Left ventricle myocardium inferior (tissue), 1 donor: ENCODE results near the gene MUSK. TPM values are rescaled to one million over a fixed set of nuclear protein-coding genes. Genes with fewer than 3 reads are reported as not detected.
A peak's percentile ranks its signal among the peaks of the same experiment; 100 is the strongest.

Experiments used
- DNase-seq: peaks from one replicate; pipeline ENCODE4 v3.0.0-alpha.2; 2020
- H3K27ac ChIP-seq: fragments of 200-600 bp; replicated peaks from 2 replicates; pipeline ENCODE4 v1.8.0; 2021
- H3K27me3 ChIP-seq: fragments of 200-600 bp; 2 replicates; pipeline ENCODE4 v1.8.0; 2021; ENCODE audit warnings: low read depth
- H3K36me3 ChIP-seq: fragments of 200-600 bp; 2 replicates; pipeline ENCODE4 v1.8.0; 2021
- H3K4me1 ChIP-seq: fragments of 200-600 bp; 2 replicates; pipeline ENCODE4 v1.8.0; 2021
- H3K4me3 ChIP-seq: fragments of 200-600 bp; 2 replicates; pipeline ENCODE4 v1.8.0; 2021; ENCODE audit warnings: mild to moderate bottlenecking, moderate library complexity
- H3K9me3 ChIP-seq: fragments of 200-600 bp; replicated peaks from 2 replicates; pipeline ENCODE4 v1.8.0; 2021
- intact Hi-C: fragments of 100-400 bp; cut with micrococcal nuclease; formaldehyde crosslinking; loops from one replicate; pipeline ENCODE4 v1.11.0; 2022
- total RNA-seq: library from RNA; stranded (reverse); fragmentation: NEBNext Ultra II Directional; extraction: Animal tissue kit (Norgen Biotek cat#: 25700); gene quantifications from one replicate; pipeline ENCODE4 v1.2.1, GENCODE V29; 2021
- TF ChIP-seq, protein P1 (sequence below): fragments of 200-600 bp; IDR thresholded peaks from 2 replicates; pipeline ENCODE4 v1.8.0; 2021; ENCODE audit warnings: antibody characterized with exemption, mild to moderate bottlenecking, borderline replicate concordance
- donor health status: DM: no; HTN: yes; CAD: no; lungs with severe emphysema.

The MUSK gene
- total RNA-seq, 1 donor from 2014 or later = 1.5 TPM

DNA sequence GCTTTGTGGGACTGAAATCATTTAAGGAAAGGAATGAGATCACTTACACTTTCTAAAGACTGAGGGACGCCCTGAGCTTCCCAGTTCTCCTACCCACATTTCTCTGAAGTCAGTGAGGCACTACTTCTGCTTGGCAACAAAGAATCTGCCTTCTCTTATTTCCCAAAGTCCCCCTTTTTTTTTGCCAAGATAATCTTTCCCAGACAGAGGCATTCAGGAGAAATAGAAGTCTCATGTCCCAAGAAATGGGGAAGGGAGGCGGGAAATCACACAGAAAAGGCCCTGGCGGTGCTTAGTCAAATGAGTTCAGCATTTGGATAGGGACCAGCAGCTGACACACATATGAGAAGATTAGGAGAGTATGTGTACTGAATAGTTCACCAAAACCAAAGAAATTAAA is 159.7 kb downstream of the MUSK start:
- no peaks in the 10 kb centered on the region for H3K27me3 ChIP-seq
- intact Hi-C loops = no loop called here
- DNase-seq = peak; percentile 26
- no peak overlapping the region for H3K4me3 ChIP-seq
- TF ChIP-seq, protein P1, sequence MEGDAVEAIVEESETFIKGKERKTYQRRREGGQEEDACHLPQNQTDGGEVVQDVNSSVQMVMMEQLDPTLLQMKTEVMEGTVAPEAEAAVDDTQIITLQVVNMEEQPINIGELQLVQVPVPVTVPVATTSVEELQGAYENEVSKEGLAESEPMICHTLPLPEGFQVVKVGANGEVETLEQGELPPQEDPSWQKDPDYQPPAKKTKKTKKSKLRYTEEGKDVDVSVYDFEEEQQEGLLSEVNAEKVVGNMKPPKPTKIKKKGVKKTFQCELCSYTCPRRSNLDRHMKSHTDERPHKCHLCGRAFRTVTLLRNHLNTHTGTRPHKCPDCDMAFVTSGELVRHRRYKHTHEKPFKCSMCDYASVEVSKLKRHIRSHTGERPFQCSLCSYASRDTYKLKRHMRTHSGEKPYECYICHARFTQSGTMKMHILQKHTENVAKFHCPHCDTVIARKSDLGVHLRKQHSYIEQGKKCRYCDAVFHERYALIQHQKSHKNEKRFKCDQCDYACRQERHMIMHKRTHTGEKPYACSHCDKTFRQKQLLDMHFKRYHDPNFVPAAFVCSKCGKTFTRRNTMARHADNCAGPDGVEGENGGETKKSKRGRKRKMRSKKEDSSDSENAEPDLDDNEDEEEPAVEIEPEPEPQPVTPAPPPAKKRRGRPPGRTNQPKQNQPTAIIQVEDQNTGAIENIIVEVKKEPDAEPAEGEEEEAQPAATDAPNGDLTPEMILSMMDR = no peak
- no peaks in the 10 kb centered on the region for H3K36me3 ChIP-seq
- H3K4me1 ChIP-seq = no peaks in the 10 kb centered on the region
- H3K27ac ChIP-seq = peak overlapping the region; percentile 50
- H3K9me3 ChIP-seq = peaks cover 13% of the 10 kb centered on the region

DNA sequence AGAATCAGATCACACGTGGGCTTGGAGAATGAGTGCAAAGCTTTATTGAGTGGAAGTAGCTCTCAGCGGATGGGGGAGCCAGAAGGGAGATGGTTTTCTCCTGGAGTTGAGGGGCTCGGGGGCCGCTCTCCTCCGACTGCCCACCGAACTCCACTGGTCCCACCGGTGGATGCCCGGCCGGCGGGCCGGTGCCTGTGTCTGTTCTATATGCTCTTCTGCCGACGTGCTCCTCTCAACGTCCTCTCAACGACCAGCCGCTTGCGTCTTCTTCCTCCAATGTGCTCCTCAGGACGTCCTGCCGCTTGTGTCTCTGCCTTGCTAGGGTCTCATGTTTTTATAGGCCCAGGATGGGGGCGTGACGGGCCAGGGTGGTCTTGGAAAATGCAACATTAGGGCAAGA is 161.9 kb downstream of the MUSK start:
- no peak for DNase-seq
- Histone ChIP-seq H3K9me3 (no peaks in the 10 kb centered on the region), H3K27ac (no peak overlapping the region), H3K27me3 (no peaks in the 10 kb centered on the region), H3K4me3 (no peak overlapping the region), H3K36me3 (no peaks in the 10 kb centered on the region), H3K4me1 (no peaks in the 10 kb centered on the region)
- TF ChIP-seq, protein P1 = no peak
- intact Hi-C loops = no loop called here

DNA sequence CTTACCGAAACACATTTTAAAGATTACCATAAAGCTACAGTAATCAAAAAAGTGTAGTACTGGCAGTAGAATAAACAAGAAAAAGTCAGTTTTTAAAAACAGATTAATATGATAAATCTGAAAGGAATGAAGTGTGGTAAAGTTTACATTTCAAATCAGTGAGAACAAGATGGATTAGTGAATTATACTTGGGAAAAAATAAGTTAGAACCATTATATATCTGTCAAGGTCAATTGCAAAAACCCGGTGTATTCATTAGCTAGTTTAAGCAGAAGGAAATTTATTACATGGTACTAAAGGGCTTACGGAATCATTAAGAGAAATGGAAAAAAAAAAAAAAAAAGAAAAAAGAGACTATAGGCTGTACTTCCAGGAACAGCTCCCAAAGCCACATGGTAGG is 164.3 kb downstream of the MUSK start:
- H3K36me3 ChIP-seq = no peaks in the 10 kb centered on the region
- no peak overlapping the region for H3K4me3 ChIP-seq
- intact Hi-C loops = no loop called here
- no peak for DNase-seq
- no peak overlapping the region for H3K27ac ChIP-seq
- TF ChIP-seq, protein P1 = no peak
- H3K9me3 ChIP-seq = no peaks in the 10 kb centered on the region
- no peaks in the 10 kb centered on the region for H3K27me3 ChIP-seq
- no peaks in the 10 kb centered on the region for H3K4me1 ChIP-seq

DNA sequence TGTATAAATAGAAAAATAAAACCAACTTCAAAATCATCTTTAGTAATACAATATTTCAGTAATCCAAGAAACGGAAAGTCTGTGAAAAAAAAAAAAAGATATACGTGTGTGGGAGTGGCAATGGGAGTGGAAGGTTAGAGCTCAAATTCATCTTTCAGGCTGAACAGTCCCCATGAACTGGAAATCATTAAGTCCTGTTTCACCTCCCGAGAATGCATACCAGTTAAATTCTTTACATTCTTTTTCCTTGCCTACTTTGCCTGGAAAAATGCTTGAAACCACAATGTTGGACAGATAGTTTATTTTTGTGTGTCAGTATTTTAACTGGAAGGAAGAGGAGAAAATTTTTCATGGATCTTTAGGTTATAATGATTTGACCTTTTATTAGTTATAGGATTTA is 166.8 kb downstream of the MUSK start:
- Histone ChIP-seq H3K27me3 (no peaks in the 10 kb centered on the region), H3K4me3 (no peak overlapping the region), H3K4me1 (no peaks in the 10 kb centered on the region), H3K9me3 (peaks cover 5% of the 10 kb centered on the region), H3K27ac (no peak overlapping the region), H3K36me3 (no peaks in the 10 kb centered on the region)
- no peak for DNase-seq
- TF ChIP-seq, protein P1 = no peak
- intact Hi-C loops = no loop called here

DNA sequence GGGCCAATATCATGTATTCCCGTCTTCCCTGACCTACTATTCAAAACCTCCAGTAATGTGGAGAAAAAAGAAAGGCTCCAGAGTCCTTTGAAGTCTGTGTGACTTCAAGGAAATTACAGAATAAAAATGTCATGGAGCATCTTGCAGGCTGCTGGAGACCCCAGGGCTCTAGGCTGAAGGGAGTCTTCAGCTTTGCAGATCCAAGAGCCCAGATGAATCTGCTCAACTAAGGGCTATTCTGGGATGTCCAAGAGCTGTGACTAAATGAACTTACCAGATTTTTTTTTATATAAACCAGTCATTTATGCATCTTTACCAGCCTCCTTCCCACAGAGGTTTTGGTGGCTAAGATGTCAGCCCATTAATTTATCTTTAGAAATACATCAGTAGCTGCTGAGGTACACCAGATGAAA is 167.3 kb downstream of the MUSK start:
- Histone ChIP-seq H3K9me3 (peaks cover 6% of the 10 kb centered on the region), H3K27ac (no peak overlapping the region), H3K27me3 (no peaks in the 10 kb centered on the region), H3K36me3 (no peaks in the 10 kb centered on the region), H3K4me1 (no peaks in the 10 kb centered on the region), H3K4me3 (no peak overlapping the region)
- intact Hi-C loops = no loop called here
- DNase-seq = no peak
- TF ChIP-seq, protein P1 = no peak
